ENCODE data around the gene PDE10A.

GRCh38 chr6:165321150-165321549, 341.9 kb downstream of the PDE10A start:
- TF ChIP-seq SUZ12 (IDR thresholded peaks at IDR 0.05; ENCODE audit: extremely low read depth, insufficient read depth, insufficient read length) (no peak), ZNF274 (IDR thresholded peaks at IDR 0.05; ENCODE audit: low read depth, low read length) (no peak), YY1 (IDR thresholded peaks at IDR 0.05; ENCODE audit: insufficient read depth, insufficient read length) (no peak)

Measured in NT2/D1 (cell line).